ENCODE measurements around the gene NSMCE1. TPM values are rescaled to one million over a fixed set of nuclear protein-coding genes. Genes with fewer than 3 reads are reported as not detected.

The NSMCE1 gene
- total RNA-seq, 1 experiment from 2014 or later, result 106 TPM

GRCh38 chr16:27230562-27231001 lies 38.0 kb downstream of the NSMCE1 start:
- no peaks in the 10 kb centered on the region for H3K27me3 Mint-ChIP-seq (ENCODE audit: insufficient read depth, unreplicated experiment)
- no TSS peak for BruUV-seq (replicated peaks)
- ChIA-PET POLR2A (no interaction called here), CTCF (interaction anchor here (0.7 to 11.0 kb wide), 4 partner anchors 11 to 226 kb away, joined by 3 to 248 read pairs (median 4); no protein-coding TSS in a partner anchor)
- no peak for TF ChIP-seq CTCF (IDR thresholded peaks at IDR 0.05; ENCODE audit: unreplicated experiment)
- H3K4me1 Mint-ChIP-seq (ENCODE audit: insufficient read depth, unreplicated experiment), result peaks cover 10% of the 10 kb centered on the region
- no peak overlapping the region for H3K27ac Mint-ChIP-seq (ENCODE audit: low read depth, unreplicated experiment)
- intact Hi-C loops (cut with micrococcal nuclease), result no loop called here
- DNase-seq (ENCODE audit: unreplicated experiment), result no peak
- H3K36me3 Mint-ChIP-seq (ENCODE audit: insufficient read depth, unreplicated experiment), result peaks cover 38% of the 10 kb centered on the region
- no peak overlapping the region for H3K4me3 Mint-ChIP-seq (ENCODE audit: unreplicated experiment)
- H3K9me3 Mint-ChIP-seq (ENCODE audit: unreplicated experiment), result no peaks in the 10 kb centered on the region

GRCh38 chr16:27229891-27230470 lies 38.6 kb downstream of the NSMCE1 start:
- TF ChIP-seq CTCF (IDR thresholded peaks at IDR 0.05; ENCODE audit: unreplicated experiment), result no peak
- intact Hi-C loops (cut with micrococcal nuclease), result no loop called here
- POLR2A ChIA-PET, result no interaction called here
- Mint-ChIP-seq H3K4me1 (ENCODE audit: insufficient read depth, unreplicated experiment) (peaks cover 4% of the 10 kb centered on the region), H3K27ac (ENCODE audit: low read depth, unreplicated experiment) (no peak overlapping the region), H3K4me3 (ENCODE audit: unreplicated experiment) (no peak overlapping the region), H3K27me3 (ENCODE audit: insufficient read depth, unreplicated experiment) (no peaks in the 10 kb centered on the region), H3K9me3 (ENCODE audit: unreplicated experiment) (no peaks in the 10 kb centered on the region), H3K36me3 (ENCODE audit: insufficient read depth, unreplicated experiment) (peaks cover 40% of the 10 kb centered on the region)
- CTCF ChIA-PET, result interaction anchor here (0.7 to 11.0 kb wide), 4 partner anchors 11 to 226 kb away, joined by 3 to 248 read pairs (median 4); no protein-coding TSS in a partner anchor
- DNase-seq (ENCODE audit: unreplicated experiment), result no peak
- no TSS peak for BruUV-seq (replicated peaks)

- no peaks in the 10 kb centered on the region for H3K4me1 Mint-ChIP-seq (ENCODE audit: insufficient read depth, unreplicated experiment)
- no peak overlapping the region for H3K27ac Mint-ChIP-seq (ENCODE audit: low read depth, unreplicated experiment)
- peaks cover 38% of the 10 kb centered on the region for H3K36me3 Mint-ChIP-seq (ENCODE audit: insufficient read depth, unreplicated experiment)
- ChIA-PET POLR2A (no interaction called here), CTCF (interaction anchor here (1.8 to 1.9 kb wide), 2 partner anchors 12 to 139 kb away, joined by 6 to 15 read pairs; no protein-coding TSS in a partner anchor)
- intact Hi-C loops (cut with micrococcal nuclease), result no loop called here
- DNase-seq (ENCODE audit: unreplicated experiment), result no peak
- H3K27me3 Mint-ChIP-seq (ENCODE audit: insufficient read depth, unreplicated experiment), result no peaks in the 10 kb centered on the region
- no peak overlapping the region for H3K4me3 Mint-ChIP-seq (ENCODE audit: unreplicated experiment)
- no peak for TF ChIP-seq CTCF (IDR thresholded peaks at IDR 0.05; ENCODE audit: unreplicated experiment)
- no peaks in the 10 kb centered on the region for H3K9me3 Mint-ChIP-seq (ENCODE audit: unreplicated experiment)
- BruUV-seq (replicated peaks), result no TSS peak
Measured at GRCh38 chr16:27228621-27229501, 39.7 kb downstream of the NSMCE1 start.

GRCh38 chr16:27228045-27228444 lies 40.5 kb downstream of the NSMCE1 start:
- intact Hi-C loops (cut with micrococcal nuclease), result no loop called here
- Mint-ChIP-seq H3K27ac (ENCODE audit: low read depth, unreplicated experiment) (no peak overlapping the region), H3K9me3 (ENCODE audit: unreplicated experiment) (no peaks in the 10 kb centered on the region), H3K36me3 (ENCODE audit: insufficient read depth, unreplicated experiment) (peaks cover 33% of the 10 kb centered on the region), H3K27me3 (ENCODE audit: insufficient read depth, unreplicated experiment) (no peaks in the 10 kb centered on the region), H3K4me1 (ENCODE audit: insufficient read depth, unreplicated experiment) (no peaks in the 10 kb centered on the region), H3K4me3 (ENCODE audit: unreplicated experiment) (no peak overlapping the region)
- no peak for DNase-seq (ENCODE audit: unreplicated experiment)
- ChIA-PET POLR2A (interaction anchor here (0.6 kb wide), 1 partner anchor 42 kb away, joined by 3 read pairs; no protein-coding TSS in a partner anchor), CTCF (interaction anchor here (1.9 kb wide), 1 partner anchor 140 kb away, joined by 15 read pairs; no protein-coding TSS in a partner anchor)
- no peak for TF ChIP-seq CTCF (IDR thresholded peaks at IDR 0.05; ENCODE audit: unreplicated experiment)
- no TSS peak for BruUV-seq (replicated peaks)

Data from MCF 10A (cell line).